ENCODE data around the gene WAS.
"Not testable (repeated sequence)": the region's sequence is repeated elsewhere in the genome, so short reads cannot be mapped to it uniquely, and the experiment has no call there.

WAS gene

DNA sequence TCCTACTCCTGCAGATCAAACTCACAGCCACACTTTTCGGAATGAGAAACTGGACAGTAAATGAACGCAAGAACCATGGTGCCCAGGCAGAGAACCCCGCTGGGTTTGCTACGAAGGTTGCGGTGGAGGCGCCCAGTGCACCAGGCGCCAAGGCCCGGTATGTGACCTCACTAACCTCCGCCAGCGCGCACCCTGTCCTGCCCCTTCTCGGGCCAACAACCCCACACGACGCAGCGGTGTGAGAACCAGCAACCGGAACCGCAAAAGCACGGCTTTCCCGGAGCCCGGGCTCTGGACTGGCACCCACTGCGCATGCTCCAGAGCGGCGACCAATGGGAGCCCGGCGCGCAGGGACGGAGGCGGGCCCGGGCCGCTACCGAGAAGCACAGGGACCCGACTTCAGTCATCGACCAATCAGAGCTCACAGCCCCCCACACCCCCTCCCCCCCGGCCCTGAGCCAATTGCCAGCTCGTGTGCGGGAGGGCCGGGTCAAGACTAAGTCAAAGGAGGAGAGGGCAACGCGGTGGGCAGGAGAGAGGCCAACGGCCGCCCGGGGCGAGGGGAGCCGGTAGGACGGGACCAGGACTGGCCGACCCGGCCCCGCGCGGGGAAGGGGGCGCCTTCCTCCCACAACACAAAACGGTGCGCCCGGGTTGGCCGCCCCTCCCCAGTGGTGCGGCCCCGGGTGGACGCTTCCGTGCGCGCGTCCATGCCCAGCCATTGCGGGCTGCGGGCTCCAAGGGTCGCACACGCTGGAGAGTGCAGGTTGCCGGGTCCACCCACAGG lies 7.3 kb upstream of the WAS start:
- CTCF ChIA-PET = no interaction called here
- Mint-ChIP-seq H3K4me1 (peaks cover 36% of the 10 kb centered on the region), H3K4me3 (peak overlapping the region; percentile 86), H3K9me3 (no peaks in the 10 kb centered on the region), H3K27me3 (no peaks in the 10 kb centered on the region), H3K27ac (peak overlapping the region; percentile 91), H3K36me3 (peaks cover 9% of the 10 kb centered on the region)
- DNase-seq = peak; percentile 90

DNA sequence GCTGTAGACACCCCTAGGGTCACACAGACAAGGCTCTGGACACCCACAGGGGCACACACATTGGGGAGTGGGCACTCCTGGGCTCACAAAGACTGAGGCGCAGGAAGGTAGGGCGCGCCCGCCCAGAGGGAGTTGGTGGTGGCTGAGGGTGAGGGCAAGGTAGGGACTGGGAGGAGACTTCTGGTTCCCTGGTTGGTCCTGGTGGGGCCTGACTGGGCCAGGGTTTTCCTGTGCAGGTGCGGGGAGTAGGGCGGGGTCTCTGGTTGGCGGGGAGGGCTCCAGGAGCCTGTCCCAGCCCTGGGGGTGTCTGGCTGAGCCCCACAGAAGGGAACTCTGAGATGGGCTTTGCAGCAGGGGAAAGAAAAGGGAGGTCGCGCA lies 6.7 kb upstream of the WAS start:
- peak overlapping the region; percentile 86 for H3K4me3 Mint-ChIP-seq
- H3K36me3 Mint-ChIP-seq = peaks cover 9% of the 10 kb centered on the region
- peaks cover 39% of the 10 kb centered on the region for H3K4me1 Mint-ChIP-seq
- peak; percentile 44 for DNase-seq
- H3K9me3 Mint-ChIP-seq = no peaks in the 10 kb centered on the region
- H3K27me3 Mint-ChIP-seq = no peaks in the 10 kb centered on the region
- CTCF ChIA-PET = no interaction called here
- peak overlapping the region; percentile 88 for H3K27ac Mint-ChIP-seq

DNA sequence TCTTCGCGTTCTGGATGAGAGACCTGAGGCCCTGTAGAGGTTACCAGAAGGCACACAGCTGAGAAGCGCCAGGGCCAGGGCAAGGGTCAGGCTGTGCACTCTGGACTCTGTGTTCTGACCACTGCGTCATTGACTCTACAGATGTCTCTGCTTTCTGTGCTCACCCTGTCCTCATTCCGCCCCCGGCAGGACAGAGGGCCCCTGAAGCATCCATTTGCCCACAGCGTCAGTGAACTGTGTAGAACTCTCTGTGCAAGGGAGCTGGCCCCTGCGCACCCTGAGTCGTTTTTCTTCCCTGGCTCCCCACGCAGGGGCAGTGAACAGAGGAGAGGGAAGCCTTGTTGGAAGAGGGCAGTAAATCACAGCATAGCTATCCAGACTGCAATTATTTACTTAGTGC lies 6.1 kb upstream of the WAS start:
- no peaks in the 10 kb centered on the region for H3K9me3 Mint-ChIP-seq
- peak overlapping the region; percentile 88 for H3K27ac Mint-ChIP-seq
- peak overlapping the region; percentile 86 for H3K4me3 Mint-ChIP-seq
- DNase-seq = no peak
- peaks cover 9% of the 10 kb centered on the region for H3K36me3 Mint-ChIP-seq
- peaks cover 43% of the 10 kb centered on the region for H3K4me1 Mint-ChIP-seq
- CTCF ChIA-PET = no interaction called here
- no peaks in the 10 kb centered on the region for H3K27me3 Mint-ChIP-seq

DNA sequence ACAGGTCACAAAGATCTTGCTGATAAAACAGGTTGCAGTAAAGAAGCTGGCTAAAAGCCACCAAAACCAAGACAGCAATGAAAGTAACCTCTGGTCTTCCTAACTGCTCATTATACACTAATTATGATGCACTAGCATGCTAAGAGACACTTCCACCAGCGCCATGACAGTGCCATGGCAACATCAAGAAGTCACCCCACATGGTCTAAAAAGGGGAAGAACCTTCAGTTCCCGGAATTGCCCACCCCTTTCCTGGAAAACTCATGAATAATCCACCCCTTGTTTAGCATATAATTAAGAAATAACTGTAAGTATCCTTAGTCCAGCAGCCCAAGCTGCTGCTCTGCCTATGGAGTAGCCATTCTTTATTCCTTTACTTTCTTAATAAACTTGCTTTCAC lies 3.1 kb upstream of the WAS start:
- H3K9me3 Mint-ChIP-seq, H3K4me3 Mint-ChIP-seq, CTCF ChIA-PET, H3K27me3 Mint-ChIP-seq: not testable (repeated sequence)
- peak; percentile 38 for DNase-seq
- Mint-ChIP-seq H3K4me1 (peaks cover 66% of the 10 kb centered on the region), H3K36me3 (peaks cover 27% of the 10 kb centered on the region), H3K27ac (peak overlapping the region; percentile 14)

DNA sequence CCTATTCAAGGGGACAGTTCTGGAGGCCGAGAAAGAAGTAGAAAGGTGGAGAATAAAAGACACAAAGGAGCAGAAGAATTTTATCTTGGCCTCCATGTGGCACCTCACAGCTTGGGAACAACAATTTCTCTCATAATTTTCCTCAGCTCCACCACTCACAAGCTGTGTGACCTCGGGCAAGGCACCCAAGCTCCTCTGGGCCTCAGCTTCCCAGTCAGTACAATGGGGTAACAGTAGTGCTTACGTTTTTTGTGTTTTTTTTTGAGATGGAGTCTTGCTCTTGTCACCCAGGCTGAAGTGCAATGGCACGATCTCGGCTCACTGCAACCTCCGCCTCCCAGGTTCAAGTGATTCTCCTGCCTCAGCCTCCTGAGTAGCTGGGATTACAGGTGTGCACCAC lies 2.7 kb upstream of the WAS start:
- DNase-seq, CTCF ChIA-PET, H3K27me3 Mint-ChIP-seq, H3K9me3 Mint-ChIP-seq, H3K27ac Mint-ChIP-seq, H3K4me3 Mint-ChIP-seq: not testable (repeated sequence)
- Mint-ChIP-seq H3K36me3 (peaks cover 32% of the 10 kb centered on the region), H3K4me1 (peaks cover 69% of the 10 kb centered on the region)

DNA sequence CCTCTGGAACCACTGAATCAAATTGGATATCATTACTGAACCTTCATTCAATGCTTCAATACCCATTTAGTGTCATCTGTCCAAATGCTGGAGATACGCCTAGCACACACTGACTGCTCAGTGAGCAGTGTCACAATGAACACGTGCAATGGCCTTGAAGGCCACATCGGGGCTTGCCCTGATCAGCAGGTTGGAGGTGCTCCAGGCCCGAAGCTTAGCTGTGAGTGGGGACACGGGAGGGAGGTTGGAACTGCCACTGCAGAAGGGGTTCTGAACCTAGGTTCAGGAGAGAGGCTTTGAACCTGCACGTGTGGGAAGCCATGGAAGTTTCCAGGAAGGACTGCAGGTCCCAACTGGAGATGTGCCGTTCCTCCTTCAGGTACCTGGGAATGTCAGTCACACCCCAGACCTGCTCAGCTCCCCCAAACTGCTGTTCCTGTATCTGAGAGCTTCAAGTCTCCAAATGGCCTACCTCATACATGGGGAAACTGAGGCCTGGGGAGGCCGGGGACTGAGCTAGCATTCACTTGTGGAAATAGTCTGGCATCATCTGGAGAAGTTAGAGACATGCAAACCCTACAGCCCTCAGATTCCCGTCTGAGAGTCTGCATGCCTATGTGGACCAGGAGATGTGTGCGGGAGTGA lies 1.9 kb upstream of the WAS start:
- no peak overlapping the region for H3K4me3 Mint-ChIP-seq
- H3K36me3 Mint-ChIP-seq = peaks cover 39% of the 10 kb centered on the region
- no peak for DNase-seq
- no peaks in the 10 kb centered on the region for H3K9me3 Mint-ChIP-seq
- no peaks in the 10 kb centered on the region for H3K27me3 Mint-ChIP-seq
- CTCF ChIA-PET = no interaction called here
- peak overlapping the region; percentile 42 for H3K27ac Mint-ChIP-seq
- H3K4me1 Mint-ChIP-seq = peaks cover 76% of the 10 kb centered on the region

DNA sequence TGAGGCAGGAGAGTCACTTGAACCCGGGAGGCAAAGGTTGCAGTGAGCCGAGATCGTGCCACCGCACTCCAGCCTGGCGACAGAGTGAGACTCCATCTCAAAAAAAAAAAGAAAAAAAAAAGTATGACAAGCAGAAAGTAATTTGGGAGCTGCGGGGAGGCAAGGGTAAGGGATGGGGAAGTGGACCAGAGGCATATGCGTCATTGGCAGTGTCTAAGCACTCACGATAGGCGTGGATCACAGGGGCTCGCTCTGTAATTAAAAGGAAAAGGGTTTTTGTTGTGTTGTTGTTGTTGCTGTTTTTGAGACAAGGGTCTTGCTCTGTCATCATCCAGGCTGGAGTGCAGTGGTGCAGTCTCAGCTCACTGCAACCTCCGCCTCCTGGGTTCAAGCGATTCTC lies 804 bp upstream of the WAS start:
- CTCF ChIA-PET = interaction anchor here (0.9 kb wide), 1 partner anchor 34 kb away, joined by 4 read pairs; no protein-coding TSS in a partner anchor
- H3K9me3 Mint-ChIP-seq, DNase-seq, H3K27me3 Mint-ChIP-seq: not testable (repeated sequence)
- H3K4me3 Mint-ChIP-seq = peak overlapping the region; percentile 97
- peaks cover 47% of the 10 kb centered on the region for H3K36me3 Mint-ChIP-seq
- peak overlapping the region; percentile 93 for H3K27ac Mint-ChIP-seq
- peaks cover 78% of the 10 kb centered on the region for H3K4me1 Mint-ChIP-seq

DNA sequence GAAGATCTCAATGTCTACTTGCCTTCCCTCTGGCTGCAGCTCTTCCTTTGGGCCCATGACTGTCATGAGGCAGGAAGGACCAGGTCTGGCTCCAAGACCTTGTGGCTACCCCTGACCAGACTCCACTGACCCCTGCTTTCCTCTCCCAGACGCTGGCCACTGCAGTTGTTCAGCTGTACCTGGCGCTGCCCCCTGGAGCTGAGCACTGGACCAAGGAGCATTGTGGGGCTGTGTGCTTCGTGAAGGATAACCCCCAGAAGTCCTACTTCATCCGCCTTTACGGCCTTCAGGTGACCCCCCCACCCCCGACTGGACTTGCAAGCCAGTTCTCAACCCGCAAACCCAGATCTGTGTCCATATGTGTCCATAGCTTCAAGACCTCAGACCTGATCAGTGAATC lies 535 bp downstream of the WAS start:
- Mint-ChIP-seq H3K4me3 (peak overlapping the region; percentile 97), H3K9me3 (no peaks in the 10 kb centered on the region), H3K27me3 (no peaks in the 10 kb centered on the region), H3K4me1 (peaks cover 71% of the 10 kb centered on the region), H3K36me3 (peaks cover 54% of the 10 kb centered on the region), H3K27ac (peak overlapping the region; percentile 93)
- no peak for DNase-seq
- CTCF ChIA-PET = no interaction called here

DNA sequence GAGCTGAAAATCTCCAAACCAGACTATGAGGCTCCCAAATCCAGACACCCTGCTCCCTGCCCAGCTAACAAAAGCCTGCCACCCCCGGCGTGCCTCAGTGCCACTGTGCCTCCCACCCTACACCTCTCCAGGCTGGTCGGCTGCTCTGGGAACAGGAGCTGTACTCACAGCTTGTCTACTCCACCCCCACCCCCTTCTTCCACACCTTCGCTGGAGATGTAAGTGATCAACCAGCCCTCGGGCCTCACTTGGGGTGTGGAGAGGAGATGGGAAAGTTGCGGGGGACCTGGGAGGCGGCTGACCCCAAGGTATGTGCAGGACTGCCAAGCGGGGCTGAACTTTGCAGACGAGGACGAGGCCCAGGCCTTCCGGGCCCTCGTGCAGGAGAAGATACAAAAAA lies 1.8 kb downstream of the WAS start:
- no peak for DNase-seq
- H3K36me3 Mint-ChIP-seq = peaks cover 55% of the 10 kb centered on the region
- no peaks in the 10 kb centered on the region for H3K27me3 Mint-ChIP-seq
- CTCF ChIA-PET = no interaction called here
- peaks cover 64% of the 10 kb centered on the region for H3K4me1 Mint-ChIP-seq
- H3K9me3 Mint-ChIP-seq = no peaks in the 10 kb centered on the region
- peak overlapping the region; percentile 97 for H3K4me3 Mint-ChIP-seq
- H3K27ac Mint-ChIP-seq = peak overlapping the region; percentile 93

DNA sequence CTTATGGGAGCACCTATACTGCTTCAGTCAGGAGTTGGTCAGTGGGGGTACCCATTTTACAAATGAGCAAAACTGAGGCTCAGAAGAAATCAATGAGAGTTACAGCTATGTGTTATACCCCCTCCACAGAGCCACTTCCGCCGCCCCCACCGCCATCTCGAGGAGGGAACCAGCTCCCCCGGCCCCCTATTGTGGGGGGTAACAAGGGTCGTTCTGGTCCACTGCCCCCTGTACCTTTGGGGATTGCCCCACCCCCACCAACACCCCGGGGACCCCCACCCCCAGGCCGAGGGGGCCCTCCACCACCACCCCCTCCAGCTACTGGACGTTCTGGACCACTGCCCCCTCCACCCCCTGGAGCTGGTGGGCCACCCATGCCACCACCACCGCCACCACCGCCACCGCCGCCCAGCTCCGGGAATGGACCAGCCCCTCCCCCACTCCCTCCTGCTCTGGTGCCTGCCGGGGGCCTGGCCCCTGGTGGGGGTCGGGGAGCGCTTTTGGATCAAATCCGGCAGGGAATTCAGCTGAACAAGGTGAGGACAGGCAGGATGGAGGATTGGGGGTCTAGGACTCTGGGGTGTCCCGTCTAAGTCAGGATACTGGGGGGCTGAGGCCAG lies 5.0 kb downstream of the WAS start:
- Mint-ChIP-seq H3K27ac (no peak overlapping the region), H3K4me3 (no peak overlapping the region), H3K27me3 (no peaks in the 10 kb centered on the region), H3K4me1 (peaks cover 41% of the 10 kb centered on the region), H3K9me3 (no peaks in the 10 kb centered on the region), H3K36me3 (peaks cover 62% of the 10 kb centered on the region)
- no peak for DNase-seq
- CTCF ChIA-PET = no interaction called here

DNA sequence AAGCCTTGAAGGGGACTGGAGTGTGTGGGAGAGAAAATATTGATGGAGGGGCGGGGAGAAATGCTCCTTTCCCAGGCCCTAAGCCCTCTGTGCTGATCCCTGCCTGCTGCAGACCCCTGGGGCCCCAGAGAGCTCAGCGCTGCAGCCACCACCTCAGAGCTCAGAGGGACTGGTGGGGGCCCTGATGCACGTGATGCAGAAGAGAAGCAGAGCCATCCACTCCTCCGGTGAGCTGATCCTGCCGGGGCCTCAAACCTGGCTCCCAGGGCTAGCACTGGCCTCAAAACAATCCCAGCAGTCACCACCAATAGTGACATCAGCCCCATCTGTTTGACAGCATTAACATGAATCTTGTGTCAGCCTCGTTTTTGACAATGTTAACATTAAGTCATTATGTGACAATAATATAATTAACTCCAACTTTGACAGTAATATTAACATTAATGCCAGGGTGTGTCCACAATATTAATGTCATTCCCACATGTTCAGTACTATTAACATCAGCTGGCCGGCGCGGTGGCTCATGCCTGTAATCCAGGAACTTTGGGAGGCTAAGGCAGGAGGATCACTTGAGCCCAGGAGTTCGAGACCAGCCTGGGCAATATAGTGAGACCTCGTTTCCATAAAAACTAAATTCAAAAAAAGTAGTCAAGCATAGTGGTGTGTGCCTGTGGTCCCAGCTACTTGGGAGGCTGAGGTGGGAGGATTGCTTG lies 5.8 kb downstream of the WAS start:
- Mint-ChIP-seq H3K4me1 (peaks cover 36% of the 10 kb centered on the region), H3K36me3 (peaks cover 55% of the 10 kb centered on the region), H3K4me3 (no peak overlapping the region), H3K9me3 (no peaks in the 10 kb centered on the region), H3K27me3 (no peaks in the 10 kb centered on the region), H3K27ac (no peak overlapping the region)
- DNase-seq = no peak
- CTCF ChIA-PET = no interaction called here

DNA sequence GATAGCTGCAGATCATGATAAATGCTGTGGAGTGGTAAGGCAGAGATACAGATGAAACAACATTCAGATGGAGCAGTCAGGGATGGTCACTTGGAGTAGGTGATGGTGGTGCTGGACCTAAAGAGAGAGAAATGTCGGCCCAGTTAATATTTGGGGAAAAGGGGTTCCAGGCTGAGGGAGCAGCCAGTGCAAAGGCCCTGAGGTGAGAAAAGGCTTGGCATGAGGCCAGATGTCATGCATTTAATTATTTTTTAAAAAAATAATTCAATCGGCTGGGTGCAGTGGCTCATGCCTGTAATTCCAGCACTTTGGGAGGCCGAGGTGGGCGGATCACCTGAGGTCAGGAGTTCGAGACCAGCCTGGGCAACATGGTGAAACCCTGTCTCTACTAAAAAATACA lies 8.1 kb downstream of the WAS start:
- Mint-ChIP-seq H3K4me1 (peaks cover 29% of the 10 kb centered on the region), H3K36me3 (peaks cover 34% of the 10 kb centered on the region)
- CTCF ChIA-PET, H3K27ac Mint-ChIP-seq, H3K4me3 Mint-ChIP-seq, DNase-seq, H3K9me3 Mint-ChIP-seq, H3K27me3 Mint-ChIP-seq: not testable (repeated sequence)

DNA sequence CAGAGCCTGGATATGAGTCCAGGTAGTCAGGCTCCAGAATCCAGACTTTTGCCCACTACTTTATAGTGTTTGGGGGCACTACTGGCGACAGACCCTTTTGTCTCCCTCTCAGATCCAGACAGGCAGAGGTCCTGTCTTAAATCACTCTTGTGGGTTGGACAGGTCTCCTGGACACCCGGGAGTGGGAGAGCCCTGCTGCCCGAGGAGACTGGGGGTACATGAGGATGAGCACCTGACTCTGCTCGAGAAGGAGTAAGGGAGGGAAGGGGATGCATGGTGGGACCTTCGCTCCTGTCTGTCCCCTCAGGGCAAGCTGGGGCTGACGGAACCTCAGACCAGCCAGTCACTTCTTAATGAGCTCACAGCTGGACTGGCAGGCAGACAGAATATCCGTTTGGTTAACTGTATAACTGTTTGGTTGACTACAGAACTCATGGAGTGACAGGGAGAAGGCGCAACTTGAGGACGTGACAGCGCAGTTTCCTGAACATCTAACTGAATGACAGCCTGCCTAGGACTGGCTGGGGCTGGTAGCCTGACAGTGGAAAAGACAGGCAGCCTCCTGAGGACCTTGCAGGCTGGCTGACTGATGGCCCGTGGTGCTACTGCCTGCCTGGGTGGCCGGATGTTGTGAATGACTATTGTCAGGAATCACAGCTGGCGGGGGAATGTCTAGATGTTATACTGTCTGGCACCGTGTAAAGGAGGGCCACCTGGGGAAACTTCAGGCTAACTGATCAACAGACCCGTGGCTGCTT lies 11.4 kb downstream of the WAS start:
- H3K27ac Mint-ChIP-seq = peak overlapping the region; percentile 90
- peak overlapping the region; percentile 78 for H3K4me3 Mint-ChIP-seq
- H3K4me1 Mint-ChIP-seq = peaks cover 42% of the 10 kb centered on the region
- H3K36me3 Mint-ChIP-seq = peaks cover 32% of the 10 kb centered on the region
- CTCF ChIA-PET = no interaction called here
- DNase-seq = no peak
- no peaks in the 10 kb centered on the region for H3K27me3 Mint-ChIP-seq
- H3K9me3 Mint-ChIP-seq = no peaks in the 10 kb centered on the region

DNA sequence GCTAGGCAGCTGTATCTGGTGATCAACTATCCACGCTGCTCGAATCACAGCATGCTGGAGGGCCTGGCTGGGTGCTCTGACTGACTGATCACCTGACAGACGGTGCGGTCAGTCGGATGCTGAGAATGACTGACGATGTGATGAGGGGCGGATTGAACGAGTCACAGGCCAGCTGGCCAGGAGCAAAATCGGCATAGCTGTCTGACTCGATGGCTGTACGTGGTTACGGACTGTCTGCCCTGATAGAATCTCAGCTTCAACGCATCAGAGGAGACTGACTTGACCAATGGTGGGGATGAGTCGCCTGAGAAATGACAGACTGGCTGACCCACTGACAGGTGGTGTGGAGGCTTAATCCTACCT lies 11.9 kb downstream of the WAS start:
- H3K4me3 Mint-ChIP-seq = peak overlapping the region; percentile 78
- H3K27me3 Mint-ChIP-seq = no peaks in the 10 kb centered on the region
- H3K36me3 Mint-ChIP-seq = peaks cover 31% of the 10 kb centered on the region
- peaks cover 43% of the 10 kb centered on the region for H3K4me1 Mint-ChIP-seq
- CTCF ChIA-PET = no interaction called here
- peak overlapping the region; percentile 90 for H3K27ac Mint-ChIP-seq
- no peak for DNase-seq
- H3K9me3 Mint-ChIP-seq = no peaks in the 10 kb centered on the region

Measured in activated naive CD4-positive, alpha-beta T cell treated with anti-CD3 and anti-CD28 coated beads, Interleukin-2, amount 10 ng/mL, durations not matched to agents 7 days and 5 days (primary cell).